ENCODE measurements around the gene PUS1. TPM values are rescaled to one million over a fixed set of nuclear protein-coding genes. Genes with fewer than 3 reads are reported as not detected.

Gene PUS1
- total and polyA plus RNA-seq, 2 donors from 2014 or later, result 16.1 to 28.8 TPM

- Histone ChIP-seq H3K4me1 (ENCODE audit: control insufficient read depth in 2 of 3, insufficient read depth in 2 of 3, low read depth in 1 of 3, low read length in 3 of 3) (no peaks in the 10 kb centered on the region), H3K36me3 (ENCODE audit: control insufficient read depth in 2 of 3, insufficient read depth in 3 of 3, low read length in 3 of 3) (peaks cover 0 to 12% (median 7%) of the 10 kb centered on the region in 3 donors), H3K27ac (ENCODE audit: low read depth in 2 of 2, low read length in 2 of 2) (no peak overlapping the region), H3K9ac (ENCODE audit: low read length in 3 of 3) (no peak overlapping the region), H3K4me3 (ENCODE audit: low read length in 3 of 3) (no peak overlapping the region), H3K9me3 (ENCODE audit: control insufficient read depth in 2 of 3, insufficient read depth in 1 of 3, low read length in 3 of 3) (no peaks in the 10 kb centered on the region), H3K27me3 (ENCODE audit: control insufficient read depth, insufficient read depth, low read length) (no peaks in the 10 kb centered on the region)
- no peak for DNase-seq
- TF ChIP-seq CTCF (IDR thresholded peaks at IDR 0.05; ENCODE audit: borderline replicate concordance, extremely low read depth, insufficient read depth), result no peak
- intact Hi-C loops (cut with DNase I), result no loop called here
- FAIRE-seq, result no peak
Observed at GRCh38 chr12:131920157-131920508, 8.9 kb upstream of the PUS1 start.

- DNase-seq (no peak), FAIRE-seq (no peak)
- H3K4me1 ChIP-seq (ENCODE audit: control insufficient read depth in 2 of 3, insufficient read depth in 2 of 3, low read depth in 1 of 3, low read length in 3 of 3), result no peaks in the 10 kb centered on the region
- no peaks in the 10 kb centered on the region for H3K9me3 ChIP-seq (ENCODE audit: control insufficient read depth in 2 of 3, insufficient read depth in 1 of 3, low read length in 3 of 3)
- no peak overlapping the region for H3K9ac ChIP-seq (ENCODE audit: low read length in 3 of 3)
- H3K4me3 ChIP-seq (ENCODE audit: low read length in 3 of 3), result no peak overlapping the region
- TF ChIP-seq CTCF (IDR thresholded peaks at IDR 0.05; ENCODE audit: borderline replicate concordance, extremely low read depth, insufficient read depth), result no peak
- no peak overlapping the region for H3K27ac ChIP-seq (ENCODE audit: low read depth in 2 of 2, low read length in 2 of 2)
- no peaks in the 10 kb centered on the region for H3K27me3 ChIP-seq (ENCODE audit: control insufficient read depth, insufficient read depth, low read length)
- intact Hi-C loops (cut with DNase I), result no loop called here
- H3K36me3 ChIP-seq (ENCODE audit: control insufficient read depth in 2 of 3, insufficient read depth in 3 of 3, low read length in 3 of 3), result peaks cover 0 to 7% (median 5%) of the 10 kb centered on the region in 3 donors
Observed at GRCh38 chr12:131920902-131921840, 7.9 kb upstream of the PUS1 start.

GRCh38 chr12:131921866-131922769 lies 7.0 kb upstream of the PUS1 start:
- no peak overlapping the region for H3K27ac ChIP-seq (ENCODE audit: low read depth in 2 of 2, low read length in 2 of 2)
- no peaks in the 10 kb centered on the region for H3K4me1 ChIP-seq (ENCODE audit: control insufficient read depth in 2 of 3, insufficient read depth in 2 of 3, low read depth in 1 of 3, low read length in 3 of 3)
- no peak overlapping the region for H3K4me3 ChIP-seq (ENCODE audit: low read length in 3 of 3)
- DNase-seq (no peak), FAIRE-seq (no peak)
- peaks cover 0 to 7% (median 5%) of the 10 kb centered on the region in 3 donors for H3K36me3 ChIP-seq (ENCODE audit: control insufficient read depth in 2 of 3, insufficient read depth in 3 of 3, low read length in 3 of 3)
- H3K9ac ChIP-seq (ENCODE audit: low read length in 3 of 3), result no peak overlapping the region
- intact Hi-C loops (cut with DNase I), result no loop called here
- H3K9me3 ChIP-seq (ENCODE audit: control insufficient read depth in 2 of 3, insufficient read depth in 1 of 3, low read length in 3 of 3), result no peaks in the 10 kb centered on the region
- no peak for TF ChIP-seq CTCF (IDR thresholded peaks at IDR 0.05; ENCODE audit: borderline replicate concordance, extremely low read depth, insufficient read depth)
- no peaks in the 10 kb centered on the region for H3K27me3 ChIP-seq (ENCODE audit: control insufficient read depth, insufficient read depth, low read length)

Data from kidney (tissue), 14 donors.